Neural progenitor cell (in vitro differentiated cells): ENCODE data around the gene MACO1. TPM values are rescaled to one million over a fixed set of nuclear protein-coding genes. Genes with fewer than 3 reads are reported as not detected.

Experiments
- DNase-seq: peaks from one replicate; pipeline ENCODE4 v3.0.0-alpha.2; 2016; ENCODE audit warnings: low spot score
- H2AFZ ChIP-seq: fragments of 200-600 bp; sonication (generic); replicated peaks from 2 replicates; pipeline ENCODE4 v1.6.1; 2016; ENCODE audit warnings: antibody characterized with exemption
- H3F3A ChIP-seq: fragments of 200-600 bp; sonication (generic); 2 replicates; pipeline ENCODE4 v1.6.1; 2016; ENCODE audit warnings: antibody characterized with exemption, low read depth
- H3K27ac ChIP-seq: fragments of 200-600 bp; sonication (generic); 2 replicates; pipeline ENCODE4 v1.5.1; 2016; ENCODE audit warnings: mild to moderate bottlenecking
- H3K27me3 ChIP-seq: fragments of 200-600 bp; sonication (generic); 2 replicates; pipeline ENCODE4 v1.6.1; 2016; ENCODE audit warnings: mild to moderate bottlenecking, moderate library complexity
- H3K36me3 ChIP-seq: fragments of 200-600 bp; sonication (generic); 2 replicates; pipeline ENCODE4 v1.5.1; 2016
- H3K4me1 ChIP-seq: fragments of 200-600 bp; sonication (generic); 2 replicates; pipeline ENCODE4 v1.6.1; 2016; ENCODE audit warnings: mixed run types
- H3K4me2 ChIP-seq: fragments of 200-600 bp; sonication (generic); 2 replicates; pipeline ENCODE4 v1.6.1; 2016
- H3K4me3 ChIP-seq: fragments of 200-600 bp; sonication (generic); 2 replicates; pipeline ENCODE4 v1.5.1; 2016
- H3K79me2 ChIP-seq: fragments of 200-600 bp; sonication (generic); 2 replicates; pipeline ENCODE4 v1.6.1; 2016; ENCODE audit warnings: low read depth
- H3K9ac ChIP-seq: fragments of 200-600 bp; sonication (generic); 2 replicates; pipeline ENCODE4 v1.6.1; 2016
- H3K9me3 ChIP-seq: fragments of 200-600 bp; sonication (generic); 2 replicates; pipeline ENCODE4 v1.5.1; 2016; ENCODE audit warnings: low read depth
- H4K20me1 ChIP-seq: fragments of 200-600 bp; sonication (generic); 2 replicates; pipeline ENCODE4 v1.6.1; 2016; ENCODE audit warnings: low read depth
- H3K27ac Mint-ChIP-seq: 3 replicates; pipeline ENCODE4 v1.8.0; 2021; ENCODE audit warnings: mixed read lengths
- H3K27me3 Mint-ChIP-seq: 2 replicates; pipeline ENCODE4 v1.8.0; 2022; ENCODE audit warnings: low read depth, mild to moderate bottlenecking, inconsistent platforms, moderate library complexity, mixed read lengths; ENCODE audit not compliant: insufficient read depth
- H3K36me3 Mint-ChIP-seq: 3 replicates; pipeline ENCODE4 v1.8.0; 2021; ENCODE audit warnings: mixed read lengths
- H3K4me1 Mint-ChIP-seq: 3 replicates; pipeline ENCODE4 v1.8.0; 2021; ENCODE audit warnings: mixed read lengths
- H3K4me3 Mint-ChIP-seq: 3 replicates; pipeline ENCODE4 v1.8.0; 2021; ENCODE audit warnings: mild to moderate bottlenecking, moderate library complexity, mixed read lengths
- H3K9me3 Mint-ChIP-seq: 3 replicates; pipeline ENCODE4 v1.8.0; 2020; ENCODE audit warnings: mixed read lengths
- EZH2 ChIP-seq: fragments of 200-600 bp; sonication (generic); IDR thresholded peaks from 2 replicates; pipeline ENCODE4 v1.6.1; 2017; ENCODE audit warnings: antibody characterized with exemption, mild to moderate bottlenecking, moderate library complexity
- EZH2phosphoT487 ChIP-seq: fragments of 200-600 bp; sonication (generic); IDR thresholded peaks from 2 replicates; pipeline ENCODE4 v1.6.1; 2017; ENCODE audit warnings: antibody characterized with exemption
- total RNA-seq: library from RNA; depleted of rRNA; stranded (reverse); fragments of >200 nt; gene quantifications from 2 replicates; pipeline ENCODE4 v1.2.3, GENCODE V29; 2015; ENCODE audit warnings: low replicate concordance
- TF ChIP-seq, protein P1 (sequence below): fragments of 200-600 bp; sonication (generic); IDR thresholded peaks from 2 replicates; pipeline ENCODE4 v1.5.1; 2017; ENCODE audit warnings: antibody characterized with exemption, mild to moderate bottlenecking

MACO1 gene
- total RNA-seq, 1 donor from 2014 or later: 17.7 TPM

DNA sequence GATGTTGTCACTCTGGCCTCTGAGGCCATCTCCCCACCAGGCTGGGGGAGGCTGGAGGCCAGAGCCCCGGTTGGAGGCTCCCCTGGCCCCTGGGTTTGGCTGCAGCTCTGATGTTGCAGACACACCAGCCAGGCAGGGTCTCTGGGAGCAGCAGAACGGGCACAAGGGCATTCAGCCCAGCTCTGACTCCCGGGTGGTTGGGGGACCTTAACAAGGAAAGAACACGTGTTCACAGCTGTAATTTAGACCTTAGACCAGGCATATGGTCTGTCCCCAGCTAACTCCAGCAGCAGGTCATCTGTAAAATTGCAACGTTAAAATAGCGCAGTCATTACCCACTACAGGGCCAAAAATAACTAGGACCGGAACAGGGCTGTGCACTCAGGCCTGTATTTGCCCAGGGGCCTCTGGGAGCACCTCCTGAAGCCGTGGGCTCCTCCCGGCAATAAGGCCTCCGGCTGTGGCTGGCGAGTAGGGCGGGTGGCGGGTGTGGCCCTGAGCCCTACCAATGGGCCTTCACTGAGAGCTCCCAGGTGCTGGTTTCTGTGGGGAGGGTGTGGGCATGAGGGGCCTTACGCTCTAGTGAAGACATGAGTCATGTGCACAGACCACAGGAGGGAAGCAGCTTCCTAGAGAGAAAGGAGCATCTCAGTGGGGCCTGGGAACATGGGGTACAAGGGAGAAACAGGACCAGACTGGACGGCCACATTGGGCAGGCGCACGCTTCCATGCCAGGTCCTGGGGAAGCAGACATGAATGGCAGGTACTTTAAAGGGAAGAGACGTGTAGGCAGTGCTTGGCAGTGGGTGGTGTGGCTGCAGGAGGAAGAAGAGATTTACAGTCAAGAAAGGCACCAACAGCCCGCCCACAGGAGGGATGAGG, 118.8 kb downstream of the MACO1 start:
- no peak overlapping the region for H3K27ac Mint-ChIP-seq
- Histone ChIP-seq H3K27ac (no peak overlapping the region), H3K36me3 (no peaks in the 10 kb centered on the region), H4K20me1 (peaks cover 10% of the 10 kb centered on the region), H3F3A (no peaks in the 10 kb centered on the region), H3K4me3 (no peak overlapping the region), H3K9ac (no peak overlapping the region), H3K4me1 (peaks cover under 1% of the 10 kb centered on the region), H2AFZ (no peak overlapping the region), H3K9me3 (no peaks in the 10 kb centered on the region), H3K27me3 (peaks cover 12% of the 10 kb centered on the region), H3K79me2 (no peaks in the 10 kb centered on the region), H3K4me2 (no peak overlapping the region)
- no peaks in the 10 kb centered on the region for H3K9me3 Mint-ChIP-seq
- H3K36me3 Mint-ChIP-seq: no peaks in the 10 kb centered on the region
- peaks cover 37% of the 10 kb centered on the region for H3K4me1 Mint-ChIP-seq
- H3K4me3 Mint-ChIP-seq: no peak overlapping the region
- no peak for TF ChIP-seq EZH2
- no peak for TF ChIP-seq EZH2phosphoT487
- TF ChIP-seq, protein P1, sequence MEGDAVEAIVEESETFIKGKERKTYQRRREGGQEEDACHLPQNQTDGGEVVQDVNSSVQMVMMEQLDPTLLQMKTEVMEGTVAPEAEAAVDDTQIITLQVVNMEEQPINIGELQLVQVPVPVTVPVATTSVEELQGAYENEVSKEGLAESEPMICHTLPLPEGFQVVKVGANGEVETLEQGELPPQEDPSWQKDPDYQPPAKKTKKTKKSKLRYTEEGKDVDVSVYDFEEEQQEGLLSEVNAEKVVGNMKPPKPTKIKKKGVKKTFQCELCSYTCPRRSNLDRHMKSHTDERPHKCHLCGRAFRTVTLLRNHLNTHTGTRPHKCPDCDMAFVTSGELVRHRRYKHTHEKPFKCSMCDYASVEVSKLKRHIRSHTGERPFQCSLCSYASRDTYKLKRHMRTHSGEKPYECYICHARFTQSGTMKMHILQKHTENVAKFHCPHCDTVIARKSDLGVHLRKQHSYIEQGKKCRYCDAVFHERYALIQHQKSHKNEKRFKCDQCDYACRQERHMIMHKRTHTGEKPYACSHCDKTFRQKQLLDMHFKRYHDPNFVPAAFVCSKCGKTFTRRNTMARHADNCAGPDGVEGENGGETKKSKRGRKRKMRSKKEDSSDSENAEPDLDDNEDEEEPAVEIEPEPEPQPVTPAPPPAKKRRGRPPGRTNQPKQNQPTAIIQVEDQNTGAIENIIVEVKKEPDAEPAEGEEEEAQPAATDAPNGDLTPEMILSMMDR: no peak
- DNase-seq: no peak
- peaks cover 11% of the 10 kb centered on the region for H3K27me3 Mint-ChIP-seq

Other genes starting within 250 kb of the MACO1 start
- 62.5 and 114 TPM in 2 replicates for gene SYF2, start 198.4 kb upstream of the MACO1 start, total RNA-seq
- 102 and 131 TPM in 2 replicates for gene RSRP1, start 183.4 kb upstream of the MACO1 start, total RNA-seq
- gene RHD, start 158.4 kb upstream of the MACO1 start, total RNA-seq: not detected in 2 replicates
- 84.4 and 95.6 TPM in 2 replicates for gene TMEM50A, start 92.6 kb upstream of the MACO1 start, total RNA-seq
- gene RHCE, start 10.1 kb upstream of the MACO1 start, total RNA-seq: 0.22 and 0.43 TPM in 2 replicates
- gene LDLRAP1, start 112.7 kb downstream of the MACO1 start, total RNA-seq: 6.5 and 8.6 TPM in 2 replicates
- gene MAN1C1, start 185.9 kb downstream of the MACO1 start, total RNA-seq: 5.3 and 6.8 TPM in 2 replicates